ENCODE results near the gene FAM162B. TPM values are rescaled to one million over a fixed set of nuclear protein-coding genes. Genes with fewer than 3 reads are reported as not detected.
"Not testable (repeated sequence)": the region's sequence is repeated elsewhere in the genome, so short reads cannot be mapped to it uniquely, and the experiment has no call there.

The FAM162B gene
- total RNA-seq, 1 experiment from 2014 or later: not detected

DNA sequence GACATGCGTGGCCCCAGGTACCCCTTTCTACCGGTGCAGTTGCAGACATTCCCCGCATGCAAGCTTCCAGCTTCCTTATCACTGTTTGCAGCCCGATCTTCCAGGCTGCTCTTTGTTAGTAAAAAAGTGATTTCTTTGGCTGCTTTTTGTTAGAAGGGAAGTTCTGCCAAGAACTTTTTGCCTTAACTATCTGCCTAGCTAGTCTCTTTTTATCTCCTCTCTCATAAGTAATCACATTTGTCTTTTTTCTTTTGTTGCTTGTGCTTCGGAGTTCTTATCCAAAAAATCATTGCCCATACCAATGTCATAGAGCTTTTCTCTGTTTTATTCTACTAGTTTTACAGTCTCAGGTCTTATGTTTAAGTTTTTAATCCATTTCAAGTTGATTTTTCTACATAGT lies 20.3 kb downstream of the FAM162B start:
- Histone ChIP-seq H3F3A (ENCODE audit: low read length, unreplicated experiment) (no peaks in the 10 kb centered on the region), H3K4me1 (ENCODE audit: insufficient read depth, low read length) (no peaks in the 10 kb centered on the region), H3K4me3 (ENCODE audit: low read length) (no peak overlapping the region), H3K36me3 (ENCODE audit: low read depth, low read length) (no peaks in the 10 kb centered on the region), H3K9ac (ENCODE audit: low read length) (no peak overlapping the region), H4K20me1 (ENCODE audit: low read length) (no peaks in the 10 kb centered on the region), H3K4me2 (ENCODE audit: low read length) (no peak overlapping the region), H3K9me2 (replicated peaks; ENCODE audit: low read length) (no peaks in the 10 kb centered on the region), H3K79me2 (ENCODE audit: low read length) (no peaks in the 10 kb centered on the region), H3K27me3 (ENCODE audit: low read length) (no peaks in the 10 kb centered on the region), H3K27ac (ENCODE audit: low read length) (no peak overlapping the region), H3K9me3 (ENCODE audit: low read length) (no peaks in the 10 kb centered on the region), H2AFZ (ENCODE audit: low read length) (no peak overlapping the region)
- ChIA-PET POLR2A (ENCODE audit: unreplicated experiment) (no interaction called here), CTCF (no interaction called here)
- intact Hi-C loops (cut with micrococcal nuclease): no loop called here
- DNase-seq (no peak), ATAC-seq (no peak)
- TF ChIP-seq EZH2 (IDR thresholded peaks at IDR 0.05; ENCODE audit: low read length, unreplicated experiment): no peak
- no peak for TF ChIP-seq EZH2phosphoT487 (IDR thresholded peaks at IDR 0.05; ENCODE audit: borderline replicate concordance, low read length)
- TF ChIP-seq, protein P1, sequence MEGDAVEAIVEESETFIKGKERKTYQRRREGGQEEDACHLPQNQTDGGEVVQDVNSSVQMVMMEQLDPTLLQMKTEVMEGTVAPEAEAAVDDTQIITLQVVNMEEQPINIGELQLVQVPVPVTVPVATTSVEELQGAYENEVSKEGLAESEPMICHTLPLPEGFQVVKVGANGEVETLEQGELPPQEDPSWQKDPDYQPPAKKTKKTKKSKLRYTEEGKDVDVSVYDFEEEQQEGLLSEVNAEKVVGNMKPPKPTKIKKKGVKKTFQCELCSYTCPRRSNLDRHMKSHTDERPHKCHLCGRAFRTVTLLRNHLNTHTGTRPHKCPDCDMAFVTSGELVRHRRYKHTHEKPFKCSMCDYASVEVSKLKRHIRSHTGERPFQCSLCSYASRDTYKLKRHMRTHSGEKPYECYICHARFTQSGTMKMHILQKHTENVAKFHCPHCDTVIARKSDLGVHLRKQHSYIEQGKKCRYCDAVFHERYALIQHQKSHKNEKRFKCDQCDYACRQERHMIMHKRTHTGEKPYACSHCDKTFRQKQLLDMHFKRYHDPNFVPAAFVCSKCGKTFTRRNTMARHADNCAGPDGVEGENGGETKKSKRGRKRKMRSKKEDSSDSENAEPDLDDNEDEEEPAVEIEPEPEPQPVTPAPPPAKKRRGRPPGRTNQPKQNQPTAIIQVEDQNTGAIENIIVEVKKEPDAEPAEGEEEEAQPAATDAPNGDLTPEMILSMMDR (conservative IDR thresholded peaks at IDR 0.05; ENCODE audit: low read depth, low read length): no peak
- no TSS peak for BruUV-seq (replicated peaks)

DNA sequence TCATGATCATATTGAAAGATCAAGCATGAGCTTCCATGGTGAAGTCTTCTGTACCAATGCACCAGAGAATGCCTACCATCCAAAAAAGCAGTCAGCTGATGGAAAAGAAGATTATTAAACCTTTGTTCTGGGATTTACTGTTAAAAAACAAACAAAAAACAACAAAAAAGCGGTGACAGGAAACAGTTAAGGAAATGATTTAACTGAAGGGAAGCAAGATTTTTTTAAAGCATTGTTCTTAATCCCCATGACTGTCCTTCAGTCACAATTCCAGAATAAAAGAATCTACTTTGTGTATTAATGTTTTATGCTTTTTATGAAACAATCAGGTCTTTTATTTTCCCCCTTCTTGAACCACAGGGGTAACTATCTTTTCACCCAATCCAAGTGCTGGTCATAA lies 23.9 kb downstream of the FAM162B start:
- ATAC-seq: no peak
- CTCF ChIA-PET: no interaction called here
- Histone ChIP-seq H3K9me3 (ENCODE audit: low read length) (no peaks in the 10 kb centered on the region), H2AFZ (ENCODE audit: low read length) (no peak overlapping the region), H3K9ac (ENCODE audit: low read length) (no peak overlapping the region), H3K4me2 (ENCODE audit: low read length) (no peak overlapping the region), H3K27ac (ENCODE audit: low read length) (no peak overlapping the region), H3K4me3 (ENCODE audit: low read length) (no peak overlapping the region), H3K9me2 (replicated peaks; ENCODE audit: low read length) (no peaks in the 10 kb centered on the region), H3K79me2 (ENCODE audit: low read length) (no peaks in the 10 kb centered on the region), H4K20me1 (ENCODE audit: low read length) (no peaks in the 10 kb centered on the region), H3K36me3 (ENCODE audit: low read depth, low read length) (no peaks in the 10 kb centered on the region), H3K4me1 (ENCODE audit: insufficient read depth, low read length) (no peaks in the 10 kb centered on the region), H3F3A (ENCODE audit: low read length, unreplicated experiment) (no peaks in the 10 kb centered on the region), H3K27me3 (ENCODE audit: low read length) (no peaks in the 10 kb centered on the region)
- POLR2A ChIA-PET (ENCODE audit: unreplicated experiment): no interaction called here
- intact Hi-C loops (cut with micrococcal nuclease): no loop called here
- TF ChIP-seq, protein P1 (conservative IDR thresholded peaks at IDR 0.05; ENCODE audit: low read depth, low read length): no peak
- TF ChIP-seq EZH2 (IDR thresholded peaks at IDR 0.05; ENCODE audit: low read length, unreplicated experiment): no peak
- no peak for TF ChIP-seq EZH2phosphoT487 (IDR thresholded peaks at IDR 0.05; ENCODE audit: borderline replicate concordance, low read length)
- no peak for DNase-seq
- no TSS peak for BruUV-seq (replicated peaks)

DNA sequence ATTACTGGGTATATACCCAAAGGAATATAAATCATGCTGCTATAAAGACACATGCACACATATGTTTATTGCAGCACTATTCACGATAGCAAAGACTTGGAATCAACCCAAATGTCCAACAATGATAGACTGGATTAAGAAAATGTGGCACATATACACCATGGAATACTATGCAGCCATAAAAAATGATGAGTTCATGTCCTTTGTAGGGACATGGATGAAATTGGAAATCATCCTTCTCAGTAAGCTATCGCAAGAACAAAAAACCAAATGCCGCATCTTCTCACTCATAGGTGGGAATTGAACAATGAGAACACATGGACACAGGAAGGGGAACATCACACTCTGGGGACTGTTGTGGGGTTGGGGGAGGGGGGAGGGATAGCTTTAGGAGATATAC lies 25.0 kb downstream of the FAM162B start:
- BruUV-seq (replicated peaks); CTCF ChIA-PET: not testable (repeated sequence)

More for the DNA sequence above, 25.0 kb downstream of the FAM162B start:
- H3K36me3 ChIP-seq (ENCODE audit: low read depth, low read length); H3K27me3 ChIP-seq (ENCODE audit: low read length); H3K9me3 ChIP-seq (ENCODE audit: low read length); H3K9ac ChIP-seq (ENCODE audit: low read length); H3K4me1 ChIP-seq (ENCODE audit: insufficient read depth, low read length); intact Hi-C loops (cut with micrococcal nuclease); H3K79me2 ChIP-seq (ENCODE audit: low read length); DNase-seq; H3F3A ChIP-seq (ENCODE audit: low read length, unreplicated experiment); H3K4me3 ChIP-seq (ENCODE audit: low read length); H3K27ac ChIP-seq (ENCODE audit: low read length); POLR2A ChIA-PET (ENCODE audit: unreplicated experiment); H3K4me2 ChIP-seq (ENCODE audit: low read length); H2AFZ ChIP-seq (ENCODE audit: low read length); H4K20me1 ChIP-seq (ENCODE audit: low read length); ATAC-seq; H3K9me2 ChIP-seq (replicated peaks; ENCODE audit: low read length): not testable (repeated sequence)

Data from PC-3 (cell line).